NCI-H524 treated with DMSO at 0.1 percent for 48 hours (cell line): ENCODE data around the gene GNLY.
"Not testable (repeated sequence)": the region's sequence is repeated elsewhere in the genome, so short reads cannot be mapped to it uniquely, and the experiment has no call there.

Experiments used
- DNase-seq: peaks from one replicate; lab custom pipeline; 2025; lab: John Stamatoyannopoulos, UW

The GNLY gene

DNA sequence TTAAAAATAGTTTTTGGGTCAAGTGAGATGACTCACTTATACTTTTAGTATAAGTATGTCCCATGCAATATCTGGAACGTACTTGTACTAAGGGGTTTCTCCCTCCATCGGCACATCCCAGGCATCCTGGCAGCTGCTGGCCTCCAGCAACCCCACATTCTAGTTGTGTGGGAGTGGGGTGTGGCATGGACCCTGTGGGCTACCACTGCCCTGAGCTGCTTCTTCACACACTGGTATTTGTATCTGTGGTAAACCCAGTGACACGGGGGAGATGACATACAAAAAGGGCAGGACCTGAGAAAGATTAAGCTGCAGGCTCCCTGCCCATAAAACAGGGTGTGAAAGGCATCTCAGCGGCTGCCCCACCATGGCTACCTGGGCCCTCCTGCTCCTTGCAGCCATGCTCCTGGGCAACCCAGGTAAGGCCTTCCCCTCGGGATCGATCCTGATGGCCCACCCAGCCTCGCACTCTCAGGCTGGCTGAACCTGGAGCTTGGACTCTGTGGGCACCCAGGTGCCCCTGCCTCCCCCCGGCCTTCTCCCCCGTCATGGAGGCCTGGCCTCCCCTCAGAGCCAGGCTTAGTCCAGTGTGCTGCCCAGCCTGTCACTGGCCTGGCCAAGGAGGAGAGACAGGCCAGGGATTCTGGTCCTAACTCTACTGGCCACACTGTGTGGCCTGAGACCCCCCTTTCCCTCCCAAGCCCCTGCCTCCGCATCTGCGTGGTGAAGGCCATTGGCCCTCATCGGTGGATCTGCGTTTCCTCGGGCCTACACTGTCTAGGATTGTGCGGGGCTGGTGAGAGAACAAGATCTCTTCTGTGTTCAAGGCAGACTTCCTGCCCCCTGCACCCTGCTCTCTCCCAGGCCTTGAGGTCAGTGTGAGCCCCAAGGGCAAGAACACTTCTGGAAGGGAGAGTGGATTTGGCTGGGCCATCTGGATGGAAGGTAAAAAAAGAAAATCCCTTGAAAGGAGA is at the start of gene GNLY:
TSS of gene GNLY (plus strand) at position 307 of the 974 bp plus-strand sequence. CDS start at position 368, 61 bp downstream.
- DNase-seq = no peak

DNA sequence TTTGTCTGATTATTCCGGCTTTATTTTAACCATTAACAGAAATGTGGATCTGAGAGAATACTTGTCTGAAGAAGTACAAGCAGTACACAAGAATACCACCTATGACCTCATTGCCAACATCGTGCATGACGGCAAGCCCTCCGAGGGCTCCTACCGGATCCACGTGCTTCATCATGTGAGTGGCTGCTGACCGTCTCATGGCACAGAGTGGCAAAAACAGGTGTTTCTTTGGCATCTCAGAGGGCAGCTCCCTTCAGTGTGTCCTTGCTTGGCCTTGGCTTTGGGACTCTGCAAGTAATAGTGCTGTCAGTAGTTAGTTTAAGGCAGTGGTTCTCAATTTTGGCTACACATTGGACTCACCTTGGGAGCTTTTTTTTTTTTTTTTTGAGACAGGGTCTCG is 49.2 kb upstream of the GNLY start:
- DNase-seq = no peak

DNA sequence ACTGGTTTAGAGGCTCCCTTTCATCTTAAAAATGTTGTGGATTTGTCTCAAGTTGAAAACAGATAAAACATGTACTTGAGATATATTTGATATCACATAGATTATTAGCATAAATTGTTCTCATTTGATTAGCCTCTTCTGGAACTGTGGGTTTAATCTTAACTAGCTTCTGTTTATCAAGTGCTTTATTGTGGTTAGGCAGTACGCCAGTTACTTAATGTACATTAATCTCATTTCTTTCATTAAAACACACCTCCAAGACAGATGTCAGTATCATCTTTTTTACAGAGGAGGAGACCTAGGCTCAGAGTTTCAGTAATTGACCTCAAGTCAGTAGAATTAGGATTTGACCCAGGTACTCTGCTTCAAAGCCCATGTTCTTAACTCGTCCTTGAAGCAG is 48.0 kb upstream of the GNLY start:
- no peak for DNase-seq

DNA sequence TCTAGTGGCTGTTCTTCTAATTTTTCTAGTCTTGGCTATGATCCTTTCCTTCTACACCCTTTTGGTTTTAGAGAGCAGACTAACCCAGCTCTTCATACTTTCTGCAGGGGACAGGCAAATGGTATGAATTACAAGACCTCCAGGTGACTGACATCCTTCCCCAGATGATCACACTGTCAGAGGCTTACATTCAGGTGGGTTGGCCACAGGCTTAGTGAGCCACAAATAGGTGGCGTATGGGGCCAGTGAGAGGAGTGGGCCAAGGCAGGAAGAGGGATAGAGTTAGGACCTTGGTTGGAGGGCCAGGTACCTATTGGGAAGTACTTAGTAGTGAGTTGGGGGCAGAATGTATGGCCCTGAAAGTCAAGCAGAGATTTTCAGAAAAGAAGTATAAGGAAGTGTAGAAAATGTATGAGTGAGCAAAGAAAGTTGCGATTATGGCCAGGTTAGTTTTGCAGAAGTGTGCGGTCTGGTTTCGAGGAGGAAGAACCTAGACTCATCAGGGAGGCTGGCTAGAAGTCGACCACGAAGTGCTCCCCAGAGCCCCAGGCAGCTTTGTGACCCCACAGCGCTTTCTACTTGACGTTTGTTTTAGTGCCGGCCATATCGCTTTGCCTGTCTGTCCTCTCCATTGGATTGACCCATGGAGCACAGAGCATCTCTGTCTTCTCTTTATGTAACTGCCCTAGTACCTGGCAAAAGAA is 46.2 kb upstream of the GNLY start:
- no peak for DNase-seq

DNA sequence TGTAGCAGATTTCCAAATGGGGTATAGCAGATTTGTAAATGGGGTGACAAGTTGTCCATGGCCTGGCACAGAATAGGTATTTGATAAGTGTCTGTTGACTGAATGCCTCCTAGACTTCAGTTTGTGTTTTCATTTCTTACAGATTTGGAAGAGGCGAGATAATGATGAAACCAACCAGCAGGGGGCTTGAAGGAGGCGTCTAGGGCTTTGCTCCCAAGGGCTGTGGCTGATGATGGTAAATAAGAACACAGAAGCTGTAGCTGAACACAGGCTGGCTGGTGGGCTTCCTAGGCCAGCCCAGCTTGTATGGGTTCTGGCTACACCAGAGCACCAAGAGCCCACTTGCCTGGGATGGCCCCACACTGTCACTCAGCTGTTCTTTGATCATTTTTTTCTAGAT is 45.5 kb upstream of the GNLY start:
- DNase-seq = no peak

DNA sequence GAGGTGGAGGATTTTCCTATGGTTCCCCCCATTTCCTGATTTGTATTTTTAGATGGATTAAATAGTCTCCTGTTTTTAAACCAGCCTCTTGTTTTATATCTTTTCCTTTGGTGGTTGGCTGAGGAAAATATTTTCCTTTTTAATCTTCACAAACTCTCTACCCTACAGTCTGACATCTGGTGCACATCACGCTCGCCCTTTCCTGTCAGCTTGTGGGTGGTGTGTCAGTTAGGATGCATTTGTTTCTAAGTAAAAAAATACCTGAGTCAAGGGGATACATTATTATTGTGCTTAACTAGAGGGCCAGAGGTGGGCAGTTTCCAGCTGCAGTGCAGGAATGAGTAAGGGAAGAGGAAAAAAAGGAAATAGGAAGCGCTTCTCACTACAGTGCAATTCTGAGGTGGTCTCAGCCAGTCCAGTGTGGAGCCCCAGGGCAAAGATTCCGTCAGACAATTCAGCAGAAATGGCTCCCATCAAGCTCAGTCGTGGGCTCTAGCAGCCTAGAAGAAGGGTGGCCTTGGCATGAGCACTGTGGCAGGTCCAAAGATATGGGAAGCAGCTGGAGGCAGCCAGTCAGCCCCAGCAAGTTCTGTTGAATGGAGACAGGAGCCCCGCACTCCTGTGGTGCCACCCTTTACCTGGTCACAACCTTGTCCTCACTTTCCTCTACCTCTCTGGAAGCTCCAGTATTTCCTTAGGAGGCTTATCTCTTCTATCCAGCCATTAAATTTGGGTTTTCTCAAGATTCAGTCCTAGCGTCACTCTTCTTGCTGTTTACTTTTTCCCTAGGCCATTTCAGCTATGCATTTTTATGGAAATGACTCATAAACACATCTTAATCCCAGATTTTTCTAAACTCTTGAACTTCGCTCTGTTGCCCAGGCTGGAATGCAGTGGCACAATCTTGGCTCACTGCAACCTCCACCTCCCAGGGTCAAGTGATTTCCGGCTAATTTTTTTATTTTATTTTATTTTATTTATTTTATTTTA is 44.7 kb upstream of the GNLY start:
- DNase-seq = no peak

DNA sequence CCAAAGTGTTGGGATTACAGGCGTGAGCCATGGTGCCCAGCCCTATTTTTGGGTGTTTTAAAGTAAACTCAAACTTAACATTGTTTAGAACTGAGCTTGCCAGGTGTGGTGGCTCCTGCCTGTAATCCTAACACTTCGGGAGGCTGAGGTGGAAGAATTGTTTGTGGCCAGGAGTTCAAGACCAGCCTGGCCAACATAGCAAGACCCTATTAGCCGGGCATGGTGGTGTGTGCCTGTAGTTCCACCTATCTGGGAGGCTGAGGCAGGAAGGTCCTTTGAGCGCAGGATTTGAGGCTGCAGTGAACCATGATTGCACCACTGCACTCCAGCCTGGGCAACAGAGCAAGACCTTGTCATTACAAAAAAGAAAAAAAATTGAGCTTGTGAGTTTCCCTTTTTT is 43.7 kb upstream of the GNLY start:
- DNase-seq = no peak

DNA sequence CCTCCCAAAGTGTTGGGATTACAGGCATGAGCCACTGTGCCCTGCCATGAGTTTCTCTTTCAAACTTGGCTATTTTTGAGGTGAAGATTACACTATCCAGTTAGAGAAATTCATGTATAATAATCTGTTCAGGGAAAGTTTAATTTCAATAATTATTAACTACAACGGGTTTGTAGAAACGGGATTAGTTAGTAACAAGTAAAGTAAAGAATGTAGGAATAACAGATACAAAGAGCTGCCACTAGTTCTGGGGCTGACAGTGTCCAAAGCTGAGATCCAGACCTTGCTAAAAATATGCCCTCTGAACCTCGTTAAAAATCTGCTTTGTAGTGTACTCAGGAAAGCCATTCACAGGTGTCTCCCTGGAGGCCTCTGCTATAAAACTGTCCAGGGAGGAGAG is 43.1 kb upstream of the GNLY start:
- no peak for DNase-seq

DNA sequence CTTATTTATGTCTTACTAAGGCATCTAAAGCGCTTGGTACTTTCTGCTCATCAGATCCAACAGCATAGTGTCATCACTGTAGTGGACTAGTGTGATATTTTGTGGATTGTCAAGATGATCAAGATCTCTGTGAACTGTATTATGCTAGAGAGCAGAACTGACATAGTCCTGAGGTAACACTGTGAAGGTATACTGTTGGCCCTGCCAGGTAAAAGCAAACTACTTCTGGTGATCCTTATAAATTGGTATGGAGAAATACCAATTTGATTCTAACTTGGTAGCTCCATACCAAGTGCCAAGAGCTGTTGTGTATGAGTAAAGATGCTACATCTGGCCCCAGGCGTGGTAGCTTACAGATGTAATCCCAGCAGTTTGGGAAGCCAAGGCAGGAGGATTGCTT is 42.1 kb upstream of the GNLY start:
- no peak for DNase-seq

DNA sequence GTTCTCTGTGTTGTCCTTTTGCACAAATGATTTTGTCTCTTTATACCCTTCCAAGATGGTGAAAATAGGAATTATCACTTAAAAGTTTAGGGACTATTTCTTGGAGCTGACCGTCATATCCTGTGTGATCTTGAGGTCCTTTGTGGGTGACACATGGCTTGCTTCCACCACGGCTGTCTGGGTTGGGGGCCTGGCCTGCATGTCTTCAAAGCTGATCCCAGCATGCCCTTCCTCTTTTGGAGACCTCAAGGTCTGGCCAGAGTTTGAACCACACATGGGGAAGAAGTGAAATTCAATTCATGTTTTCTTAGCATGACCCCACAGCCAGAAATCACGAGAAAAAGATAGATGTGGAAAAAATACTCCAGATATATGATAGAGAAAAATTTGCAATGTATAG is 40.2 kb upstream of the GNLY start:
- DNase-seq = no peak

DNA sequence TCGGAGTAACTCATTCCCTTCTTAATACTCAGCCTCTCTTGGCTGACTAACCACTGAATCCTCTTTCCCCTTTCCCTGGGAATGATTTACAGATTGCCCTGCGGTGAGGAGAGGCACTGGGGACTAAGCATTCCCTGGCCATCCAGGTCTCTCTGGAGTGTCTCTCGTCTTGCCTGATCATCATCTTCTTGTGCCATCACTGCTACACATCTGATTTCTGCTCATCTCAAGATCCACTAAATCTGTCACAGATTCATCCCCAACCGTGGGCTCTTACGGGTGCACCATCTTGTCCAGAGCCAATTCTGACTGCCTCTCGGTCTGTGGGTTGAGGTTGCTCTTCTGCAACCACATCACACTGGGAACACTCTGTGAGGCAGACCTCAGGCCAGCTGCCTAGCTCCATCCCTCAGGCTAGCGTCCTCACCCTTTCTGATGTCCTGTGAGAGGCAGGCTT is 38.2 kb upstream of the GNLY start:
- DNase-seq = no peak

DNA sequence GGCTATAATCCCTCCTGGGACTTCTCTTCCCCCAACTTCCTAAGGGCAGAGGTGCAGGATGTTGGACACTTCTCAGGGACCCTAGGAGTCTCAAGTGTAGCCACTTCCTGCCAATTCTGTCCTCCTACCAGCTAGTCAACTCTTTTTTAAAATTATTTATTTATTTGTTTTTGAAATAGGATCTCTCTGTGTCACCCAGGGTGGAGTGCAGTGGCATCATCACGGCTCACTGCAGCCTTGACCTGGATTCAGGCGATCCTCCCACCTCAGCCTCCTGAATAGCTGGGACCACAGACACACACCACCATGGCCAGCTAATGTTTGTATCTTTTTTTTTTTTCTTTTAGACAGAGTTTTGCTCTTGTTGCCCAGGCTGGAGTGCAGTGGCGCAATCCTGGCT is 37.7 kb upstream of the GNLY start:
- no peak for DNase-seq

DNA sequence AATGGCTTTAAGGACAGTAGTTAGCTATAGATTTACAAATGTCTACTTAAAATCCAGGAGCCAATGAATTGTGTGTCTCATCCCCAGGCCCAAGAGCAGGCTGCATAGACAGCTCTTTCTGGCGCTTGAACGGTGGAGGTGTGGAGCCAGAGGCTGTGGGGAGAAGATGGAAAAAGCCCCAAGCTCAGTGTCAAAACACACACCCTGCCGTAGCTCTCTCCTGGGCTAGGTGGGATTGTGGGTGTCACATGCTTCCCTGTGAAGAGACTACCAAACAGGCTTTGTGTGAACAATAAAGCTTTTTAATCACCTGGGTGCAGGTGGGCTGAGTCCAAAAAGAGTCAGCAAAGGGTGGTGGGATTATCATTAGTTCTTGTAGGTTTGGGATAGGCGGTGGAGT is 36.8 kb upstream of the GNLY start:
- DNase-seq = not testable (repeated sequence)

DNA sequence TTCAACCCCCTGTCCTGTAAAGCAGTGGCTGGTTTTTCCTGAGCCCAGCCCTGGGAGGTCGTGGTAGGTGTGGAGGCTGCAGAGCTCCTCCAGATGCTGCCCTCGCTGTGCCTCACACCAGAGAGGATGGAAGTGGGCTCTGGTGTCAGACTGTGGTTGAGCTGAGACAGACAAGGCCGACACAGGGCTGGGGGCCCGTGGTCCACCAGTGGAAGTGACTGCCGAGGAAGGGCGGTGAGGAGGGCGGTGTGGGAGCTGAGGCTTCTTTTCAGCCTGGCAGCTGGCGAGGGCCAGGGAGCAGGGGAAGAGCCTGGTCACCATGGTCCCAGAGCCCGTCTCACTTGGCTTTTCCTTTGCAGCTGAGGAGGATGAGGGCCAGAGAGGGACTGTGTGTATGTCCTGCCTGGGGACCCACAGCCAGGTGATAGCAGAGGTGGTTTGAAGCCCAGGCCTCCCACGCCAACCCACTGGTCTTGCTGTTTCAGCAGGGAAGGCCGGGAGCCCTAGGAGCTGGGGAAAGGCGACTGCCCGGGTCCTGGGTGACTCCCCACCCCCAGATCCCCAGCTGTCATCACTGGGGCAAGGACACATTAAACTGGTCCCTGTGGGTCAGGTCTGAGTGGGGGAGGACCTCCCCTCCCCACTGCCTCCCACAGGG is 34.7 kb upstream of the GNLY start:
- no peak for DNase-seq

DNA sequence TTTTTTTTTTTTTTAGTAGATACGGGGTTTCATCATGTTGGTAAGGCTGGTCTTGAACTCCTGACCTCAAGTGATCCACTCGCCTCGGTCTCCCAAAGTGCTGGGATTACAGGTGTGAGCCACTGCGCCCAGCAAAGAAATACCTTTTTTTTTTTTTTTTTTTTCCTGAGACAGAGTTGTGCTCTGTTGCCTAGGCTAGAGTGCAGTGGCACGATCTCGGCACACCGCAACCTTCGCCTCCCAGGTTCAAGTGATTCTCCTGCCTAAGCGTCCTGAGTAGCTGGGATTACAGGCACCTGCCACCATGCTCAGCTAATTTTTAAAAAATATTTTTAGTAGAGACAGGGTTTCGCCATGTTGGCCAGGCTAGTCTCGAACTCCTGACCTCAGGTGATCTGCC is 33.9 kb upstream of the GNLY start:
- DNase-seq = not testable (repeated sequence)

DNA sequence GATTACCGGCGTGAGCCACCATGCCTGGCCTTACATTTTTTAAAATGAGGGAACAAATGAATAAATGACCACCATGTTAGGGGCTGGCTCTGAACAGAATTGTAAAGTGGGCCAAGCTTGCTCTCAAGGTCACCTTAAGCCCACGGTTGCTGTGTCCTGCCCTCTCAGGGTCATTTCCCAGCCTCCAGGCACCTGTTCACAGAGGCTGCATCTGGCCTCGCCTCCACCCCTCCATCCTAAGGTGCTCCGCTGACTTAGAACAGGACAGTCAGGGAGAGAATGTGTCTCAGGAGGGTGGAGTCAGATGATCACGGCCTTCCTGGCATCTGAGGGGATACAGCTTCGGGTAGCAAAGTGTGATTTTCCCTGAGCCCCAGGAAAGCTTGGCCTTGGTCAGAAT is 33.4 kb upstream of the GNLY start:
- no peak for DNase-seq

DNA sequence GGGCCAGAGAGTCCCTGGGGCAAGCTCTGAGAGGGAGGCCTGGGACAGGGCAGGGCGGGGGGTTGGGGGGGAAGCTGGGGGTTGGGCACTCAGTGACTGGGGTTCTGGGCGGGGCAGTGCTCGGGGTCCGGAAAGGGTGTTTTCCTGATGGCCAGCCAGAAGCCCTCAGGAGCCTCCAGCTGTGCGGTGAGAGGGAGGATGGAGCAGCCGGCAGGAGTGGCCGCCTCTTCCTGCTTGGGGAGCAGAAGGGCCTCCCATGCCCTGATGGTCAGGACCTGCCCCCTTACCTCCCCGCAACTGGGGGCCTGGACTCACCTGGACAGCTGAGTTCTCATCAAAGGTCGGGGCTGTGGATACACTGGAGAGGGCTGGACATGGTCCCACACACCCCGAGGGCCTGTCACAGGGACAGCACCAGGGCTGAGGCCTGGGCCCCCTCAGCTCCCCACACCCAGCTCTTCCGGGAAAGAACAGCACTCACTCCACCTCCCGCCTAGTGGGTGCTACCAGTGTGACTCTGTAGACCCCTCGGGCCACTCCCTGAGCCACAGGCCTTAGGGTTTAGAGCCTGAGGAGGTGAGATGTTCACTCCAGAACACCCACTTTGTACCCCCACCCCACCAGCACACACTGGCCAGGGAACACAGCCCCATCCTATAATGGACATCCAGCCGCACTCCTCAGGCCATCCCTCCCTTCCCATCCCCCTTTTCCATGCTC is 32.9 kb upstream of the GNLY start:
- DNase-seq = no peak

DNA sequence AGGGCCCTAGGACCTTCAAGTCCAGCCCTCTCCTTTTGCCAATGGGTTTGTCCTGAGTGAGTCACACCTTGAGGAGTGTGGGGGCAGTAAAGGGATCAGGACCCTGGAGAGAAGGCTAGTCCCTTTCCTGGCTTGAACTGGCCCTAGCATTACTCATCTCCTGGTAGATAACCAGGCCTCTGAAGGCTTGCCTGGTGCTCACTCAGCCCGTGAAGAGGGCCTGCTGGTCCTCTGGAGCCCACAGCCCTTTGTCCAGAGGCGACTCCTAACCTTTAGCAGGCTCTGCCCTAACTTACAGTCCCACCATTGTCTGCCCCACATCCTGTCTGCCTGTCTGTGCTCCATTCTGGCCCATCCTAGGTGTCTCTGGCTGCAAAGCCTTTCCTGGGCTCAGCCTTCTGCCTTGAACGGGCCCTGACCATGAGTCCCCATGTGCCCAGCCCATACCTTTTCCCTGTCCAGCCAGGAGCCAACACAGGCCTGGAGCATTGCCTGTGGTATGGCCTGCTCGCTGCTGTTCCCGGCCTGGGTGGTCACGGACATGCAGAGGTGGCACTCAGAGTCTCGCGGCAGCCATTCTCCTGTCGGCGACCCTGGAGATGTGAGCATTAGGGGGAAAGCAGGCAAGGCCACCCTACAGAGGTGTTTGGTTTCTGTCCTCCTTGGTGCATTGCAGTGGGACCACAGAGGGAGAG is 31.1 kb upstream of the GNLY start:
- no peak for DNase-seq

DNA sequence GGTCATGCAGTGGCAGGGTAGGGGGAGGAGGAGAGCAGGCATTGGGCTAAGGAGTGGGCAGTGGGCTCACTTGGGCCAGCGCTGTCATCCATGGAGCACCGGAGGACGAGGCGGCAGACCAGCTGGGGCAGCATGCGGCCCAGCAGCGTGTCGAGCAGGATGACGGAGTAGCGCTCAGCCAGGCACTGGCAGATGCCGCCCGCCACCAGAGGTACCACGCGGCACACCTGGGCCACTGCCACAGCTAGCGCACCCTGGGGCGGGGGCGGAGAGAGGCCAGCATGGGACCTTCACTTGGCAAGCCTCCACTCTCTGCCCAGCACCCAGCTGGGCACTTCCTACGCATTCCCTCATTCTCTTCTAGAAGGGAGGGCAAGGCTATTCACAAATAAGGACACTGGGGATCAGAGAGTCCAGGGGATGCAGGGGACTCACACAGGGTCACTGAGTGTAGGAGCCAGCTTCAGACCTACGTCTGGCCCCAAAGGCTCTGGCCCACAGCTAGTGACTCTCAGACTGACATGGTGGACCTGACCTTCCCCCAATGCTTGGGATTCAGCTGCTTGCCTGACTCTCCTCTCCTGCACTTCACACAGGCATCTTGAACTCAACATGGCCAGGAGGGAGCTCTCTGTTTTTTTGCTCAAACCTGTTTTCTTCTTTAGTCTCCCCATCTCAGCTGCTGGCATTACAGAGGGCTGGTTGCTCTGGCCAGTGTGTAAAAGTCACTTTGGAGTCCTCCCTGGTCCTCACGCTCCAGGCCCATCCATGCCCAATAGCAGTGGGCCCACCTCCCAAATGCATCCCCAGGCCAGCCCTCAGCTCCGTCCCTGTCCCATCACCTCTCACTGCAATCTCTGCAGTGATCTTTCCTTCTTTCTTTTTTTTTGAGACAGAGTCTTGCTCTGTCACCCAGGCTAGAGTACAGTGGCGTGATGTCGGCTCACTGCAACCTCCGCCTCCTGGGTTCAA is 30.3 kb upstream of the GNLY start:
- no peak for DNase-seq
